GM18907 (cell line): ENCODE data around the gene HERC3.
"Not testable (repeated sequence)": the region's sequence is repeated elsewhere in the genome, so short reads cannot be mapped to it uniquely, and the experiment has no call there.

Experiments used
- ATAC-seq: cut with Tn5 transposase; IDR thresholded peaks from one replicate; pipeline ENCODE4 v1.9.1; 2021; ENCODE audit warnings: mild to moderate bottlenecking, moderate library complexity; ENCODE audit not compliant: unreplicated experiment

HERC3 gene

GRCh38 chr4:88606832-88607231 is 14.6 kb downstream of the HERC3 start:
- no peak for ATAC-seq

GRCh38 chr4:88609387-88609786 is 17.1 kb downstream of the HERC3 start:
- no peak for ATAC-seq

- not testable (repeated sequence) for ATAC-seq
Observed at GRCh38 chr4:88609794-88610193, 17.5 kb downstream of the HERC3 start.

- ATAC-seq = no peak
Observed at GRCh38 chr4:88610771-88611170, 18.5 kb downstream of the HERC3 start.

- ATAC-seq = peak; percentile 47
Observed at GRCh38 chr4:88613417-88613875, 21.2 kb downstream of the HERC3 start.

- no peak for ATAC-seq
Observed at GRCh38 chr4:88614058-88614457, 21.8 kb downstream of the HERC3 start.

- no peak for ATAC-seq
Observed at GRCh38 chr4:88616275-88617150, 24.2 kb downstream of the HERC3 start.

- ATAC-seq = no peak
Observed at GRCh38 chr4:88618782-88619485, 26.7 kb downstream of the HERC3 start.

- ATAC-seq = no peak
Observed at GRCh38 chr4:88619971-88620370, 27.7 kb downstream of the HERC3 start.

GRCh38 chr4:88621763-88622327 is 29.6 kb downstream of the HERC3 start:
- no peak for ATAC-seq

- no peak for ATAC-seq
Observed at GRCh38 chr4:88623097-88623496, 30.8 kb downstream of the HERC3 start.

- ATAC-seq = no peak
Observed at GRCh38 chr4:88628746-88629145, 36.5 kb downstream of the HERC3 start.

- no peak for ATAC-seq
Observed at GRCh38 chr4:88629826-88630225, 37.5 kb downstream of the HERC3 start.

- ATAC-seq = no peak
Observed at GRCh38 chr4:88630756-88631155, 38.5 kb downstream of the HERC3 start.

GRCh38 chr4:88643932-88644331 is 51.7 kb downstream of the HERC3 start:
- no peak for ATAC-seq

- ATAC-seq = no peak
Observed at GRCh38 chr4:88645994-88646393, 53.7 kb downstream of the HERC3 start.

GRCh38 chr4:88646528-88647280 is 54.4 kb downstream of the HERC3 start:
- ATAC-seq = no peak

GRCh38 chr4:88649716-88650115 is 57.4 kb downstream of the HERC3 start:
- no peak for ATAC-seq

GRCh38 chr4:88653371-88653946 is 61.2 kb downstream of the HERC3 start:
- ATAC-seq = no peak

- no peak for ATAC-seq
Observed at GRCh38 chr4:88655226-88655625, 62.9 kb downstream of the HERC3 start.
